Stimulated activated CD8-positive, alpha-beta memory T cell treated with anti-CD3 and anti-CD28 coated beads, Interleukin-12 subunit alpha, Interleukin-12 subunit beta, amount 100 ng/mL, for 1 hour (primary cell): ENCODE data around the gene USP46.
A peak's percentile ranks its signal among the peaks of the same experiment; 100 is the strongest.

Experiments
- DNase-seq: peaks from one replicate; pipeline ENCODE4 v3.0.0-alpha.2; 2020; ENCODE audit warnings: low read depth

USP46 gene

DNA sequence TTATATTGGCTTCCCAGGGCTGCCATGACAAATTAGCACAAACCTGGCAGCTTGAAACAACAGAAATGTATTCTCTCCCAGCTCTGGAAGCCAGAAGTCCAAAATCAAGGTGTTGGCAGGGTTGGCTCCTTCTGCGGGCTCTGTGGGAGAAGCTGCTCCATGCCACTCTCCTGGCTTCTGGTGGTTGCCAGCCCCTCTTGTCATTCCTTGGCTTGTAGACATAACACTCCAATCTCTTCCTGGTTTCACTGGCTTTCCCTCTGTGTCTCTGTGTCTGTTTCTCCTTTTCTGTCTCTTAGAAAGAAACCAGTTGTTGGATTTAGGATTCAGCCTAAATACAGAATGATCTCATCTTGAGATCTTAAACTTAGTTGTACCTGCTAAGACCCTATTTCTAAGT is 85.5 kb downstream of the USP46 start:
- DNase-seq, result no peak

DNA sequence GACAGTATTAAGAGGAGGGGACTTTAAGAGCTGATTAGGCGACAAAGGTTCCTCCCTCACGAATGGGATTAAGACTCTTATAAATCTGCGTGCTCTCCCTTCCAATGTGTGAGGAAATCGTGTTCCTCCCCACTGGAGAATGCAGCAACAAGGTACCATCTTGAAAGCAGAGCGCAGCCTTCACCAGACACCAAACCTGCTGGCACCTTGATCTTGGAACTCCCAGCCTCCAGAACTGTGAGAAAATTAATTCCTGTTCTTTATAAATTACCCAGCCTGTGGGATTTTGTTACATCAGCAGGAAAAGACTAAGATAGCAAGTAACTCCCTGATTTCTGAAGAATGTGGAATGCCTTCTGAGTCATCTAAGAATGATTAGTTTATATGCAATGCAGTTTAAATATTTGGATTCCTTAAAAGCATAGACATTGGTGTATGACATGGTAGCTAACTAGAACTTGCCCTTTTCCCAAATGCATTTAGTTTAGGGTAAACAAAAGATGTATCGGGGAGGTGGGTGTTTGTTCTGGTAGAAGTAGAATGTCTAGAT is 86.1 kb downstream of the USP46 start:
- no peak for DNase-seq

DNA sequence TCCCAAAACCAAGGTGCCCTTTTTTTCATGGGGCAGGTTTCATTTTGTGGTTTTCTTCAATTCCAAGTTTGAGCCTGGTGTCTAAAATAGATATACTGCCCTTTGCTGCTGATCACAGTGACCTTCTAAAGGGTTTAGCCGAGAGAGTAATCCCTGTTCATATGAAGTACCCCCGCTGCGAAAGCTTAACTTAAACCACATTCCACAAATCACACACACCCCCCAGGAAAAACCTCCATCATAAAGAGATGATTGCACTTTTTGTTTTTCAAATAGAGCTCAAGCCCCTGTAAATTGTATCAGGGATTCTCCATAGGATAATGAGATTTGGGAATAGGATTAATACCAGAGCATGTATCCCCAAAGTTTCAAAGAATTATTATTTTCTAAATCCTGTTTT is 90.8 kb downstream of the USP46 start:
- no peak for DNase-seq

DNA sequence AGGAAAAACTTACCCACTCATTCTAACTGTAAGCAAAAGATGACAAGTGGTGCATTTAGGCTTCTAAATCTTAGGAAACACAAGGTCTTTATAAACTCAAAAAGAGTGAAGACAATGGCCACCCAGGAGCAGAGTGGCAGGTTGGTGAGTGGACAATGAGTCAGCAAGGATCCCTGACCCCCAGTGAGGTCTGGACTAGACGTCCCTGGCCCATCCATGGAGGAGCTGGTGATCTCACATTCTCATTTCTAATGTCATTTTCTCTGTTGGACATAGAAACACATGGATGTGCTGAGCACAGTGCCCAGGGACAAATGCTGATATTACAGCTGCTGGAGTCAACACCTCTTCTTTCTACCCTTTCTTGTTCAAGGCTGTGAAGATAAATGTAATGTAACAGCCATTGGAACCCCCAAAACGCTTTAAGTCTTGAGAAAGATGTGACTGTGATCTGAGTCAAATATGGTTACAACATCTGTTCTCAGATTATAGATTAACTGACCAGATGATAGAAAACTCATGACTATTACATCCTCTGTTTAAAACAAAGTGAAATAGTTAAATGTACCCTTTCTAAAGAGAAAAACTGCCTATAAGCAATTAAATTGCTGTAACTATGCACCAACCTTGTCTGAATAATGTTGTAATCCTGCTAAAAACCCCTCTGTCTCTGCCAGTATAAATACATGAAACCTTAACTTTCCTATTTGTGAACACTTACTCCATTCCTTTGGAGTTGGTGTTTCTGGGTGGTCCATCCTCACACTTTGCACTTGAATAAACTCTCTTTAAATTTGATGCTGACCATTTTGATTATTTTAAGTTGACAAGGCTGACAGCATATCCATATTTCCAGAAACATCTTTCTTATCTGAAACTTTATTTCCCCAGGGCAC is 92.7 kb downstream of the USP46 start:
- DNase-seq, result no peak

DNA sequence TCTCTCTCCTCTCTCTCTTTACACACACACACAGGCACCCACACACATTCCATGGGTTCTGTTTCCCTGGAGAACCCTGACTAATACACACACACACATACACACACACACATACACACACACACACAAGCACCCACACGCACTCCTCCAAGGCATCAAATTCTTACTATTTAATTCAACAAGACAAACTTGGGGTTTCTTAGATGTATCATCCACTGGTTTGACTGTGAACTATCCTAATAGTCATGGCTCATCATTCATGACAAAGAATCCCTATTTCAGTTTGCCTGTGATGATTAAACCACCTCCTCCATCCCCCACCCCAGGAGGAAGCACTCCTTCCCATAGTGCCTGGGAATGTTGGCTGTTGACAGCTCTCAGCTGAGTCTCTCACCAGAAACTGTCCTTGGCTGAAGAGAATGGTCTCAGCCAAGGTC is 98.2 kb downstream of the USP46 start:
- no peak for DNase-seq

DNA sequence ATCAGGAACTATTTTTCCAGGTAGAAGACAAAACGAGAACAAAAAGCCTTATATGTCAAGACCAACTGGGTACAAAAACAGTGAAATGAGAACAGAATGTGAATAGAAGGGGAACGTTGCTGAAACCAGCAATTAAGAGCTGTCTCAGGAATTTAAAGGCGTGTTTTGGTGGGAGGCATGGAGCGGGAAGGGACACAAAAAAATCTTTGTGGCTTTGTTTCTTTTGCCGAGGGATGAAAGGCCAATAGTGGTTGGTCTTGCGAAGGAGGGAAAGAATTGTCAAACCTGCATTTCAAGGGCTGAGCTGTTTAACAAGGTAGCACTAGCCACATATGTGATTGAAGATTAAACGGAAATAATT is 103.8 kb downstream of the USP46 start:
- no peak for DNase-seq

DNA sequence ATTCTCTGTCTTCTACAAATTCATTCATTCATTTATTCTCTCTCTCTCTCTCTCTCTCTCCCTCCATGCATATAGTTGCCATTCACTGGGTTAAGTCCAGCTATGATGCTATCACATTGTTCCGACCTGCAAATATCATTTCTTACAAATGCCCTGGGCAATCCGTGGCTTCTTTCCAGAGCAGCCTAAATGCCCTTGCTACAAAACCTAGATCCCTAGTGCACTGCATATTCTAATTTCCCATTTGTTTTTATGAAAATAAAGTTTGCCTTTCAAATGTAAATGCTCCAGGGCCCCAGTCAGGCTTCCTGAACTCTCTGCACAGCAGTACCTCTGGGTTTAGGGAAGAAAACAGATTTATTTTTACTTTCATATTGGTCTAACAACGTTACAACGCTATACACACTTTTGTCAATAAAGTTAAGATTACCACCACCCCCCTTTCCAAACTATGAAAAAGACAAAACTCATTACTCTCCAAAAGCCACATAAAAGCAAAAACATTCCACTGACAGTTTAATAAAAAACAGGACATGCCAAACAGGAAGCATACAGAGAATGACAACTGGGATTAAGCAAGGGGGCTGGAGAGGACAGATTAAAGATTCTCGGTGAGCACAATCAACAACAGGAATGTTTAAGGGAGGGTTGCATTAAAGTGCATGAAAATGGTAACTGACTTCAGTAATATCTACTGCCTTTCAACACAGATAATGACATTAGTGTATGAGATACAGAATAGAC is 104.3 kb downstream of the USP46 start:
- DNase-seq, result no peak

DNA sequence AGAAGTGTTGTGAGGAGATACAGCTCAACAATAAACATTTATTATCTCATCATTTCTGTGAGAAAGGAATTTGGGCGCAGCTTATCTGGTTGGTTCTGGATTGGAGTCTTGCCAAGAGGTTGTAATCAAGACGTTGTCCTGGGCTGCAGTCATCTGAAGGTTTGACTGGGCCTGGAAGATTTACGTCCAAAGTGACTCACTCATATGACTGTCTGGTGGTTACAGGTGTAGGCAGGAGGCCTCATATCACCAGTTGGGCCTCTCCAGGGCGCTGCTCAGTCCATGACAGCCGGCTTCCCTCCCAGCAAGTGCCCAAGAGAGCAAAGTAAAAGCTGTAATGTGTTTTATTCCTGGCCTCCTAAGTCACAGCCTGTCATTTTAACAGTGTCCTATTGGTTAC is 106.3 kb downstream of the USP46 start:
- no peak for DNase-seq

DNA sequence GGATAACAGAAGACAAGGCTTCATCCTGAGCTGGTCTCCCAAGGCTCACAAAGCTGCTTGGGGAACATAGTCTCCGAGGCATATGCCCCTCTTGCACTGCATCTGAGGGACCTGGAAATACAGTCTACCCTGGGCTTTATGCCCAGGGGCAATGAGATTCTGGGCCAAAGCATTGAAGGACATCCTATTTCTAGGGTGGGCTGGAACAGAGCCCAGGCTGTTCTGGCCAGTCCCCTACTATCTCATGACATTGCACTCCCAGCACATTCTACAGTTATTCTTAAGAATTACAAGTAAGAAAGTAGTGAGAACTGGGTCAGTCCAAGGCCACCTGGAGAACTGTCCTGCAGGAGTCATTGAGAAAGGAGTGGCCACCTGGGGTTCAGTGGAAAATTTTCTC is 107.6 kb downstream of the USP46 start:
- DNase-seq, result no peak

DNA sequence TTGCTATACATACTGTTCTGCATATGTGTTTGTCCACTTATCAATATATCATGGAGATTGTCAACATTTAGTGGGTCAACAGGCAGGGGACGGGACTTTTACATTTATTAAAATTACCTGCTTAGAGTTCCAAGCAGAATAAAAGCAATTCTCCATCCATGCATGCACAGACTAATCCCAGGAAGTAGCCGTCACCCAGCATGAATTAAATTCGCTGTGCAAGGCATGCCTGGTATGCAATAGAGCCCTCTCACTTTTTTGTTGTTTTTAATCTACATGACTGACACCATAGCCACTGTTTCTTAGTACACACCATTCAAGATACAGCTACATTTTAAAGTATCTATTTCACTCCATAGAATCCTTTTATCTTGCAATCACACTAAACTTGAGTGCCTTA is 108.9 kb downstream of the USP46 start:
- DNase-seq, result no peak

DNA sequence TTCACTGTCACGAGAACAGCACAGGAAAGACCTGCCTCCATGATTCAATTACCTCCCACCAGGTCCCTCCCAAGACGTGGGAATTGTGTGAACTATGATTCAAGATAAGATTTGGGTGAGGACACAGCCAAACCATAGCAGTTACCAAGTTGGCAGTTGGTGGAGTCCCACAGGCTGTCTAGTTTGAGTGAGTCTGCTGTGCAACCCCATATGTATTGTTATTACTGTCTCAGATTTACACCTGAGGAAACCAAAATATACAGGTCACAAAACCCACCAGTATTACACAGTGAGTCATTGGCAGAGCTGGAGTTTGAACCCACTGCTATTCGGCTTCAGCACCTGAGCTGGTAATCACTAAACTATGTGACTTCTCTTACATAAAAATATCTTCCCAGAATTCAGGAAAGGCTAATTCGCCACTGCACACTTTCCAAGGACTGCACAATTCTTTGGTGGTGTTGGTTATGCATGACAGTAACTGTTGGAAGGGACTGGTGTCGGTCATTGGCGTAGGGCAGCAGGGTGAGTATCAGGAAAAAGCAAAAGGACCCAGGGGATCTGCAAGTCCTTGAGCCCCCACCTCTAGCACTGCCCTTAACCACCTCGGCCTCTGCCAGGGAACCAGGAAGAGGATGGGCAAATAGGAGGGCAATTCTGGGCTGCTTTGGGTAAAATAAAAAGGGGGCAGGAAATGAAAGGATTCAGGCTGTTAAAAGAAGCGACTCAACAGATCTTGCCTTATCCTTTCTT is 110.1 kb downstream of the USP46 start:
- DNase-seq, result no peak

DNA sequence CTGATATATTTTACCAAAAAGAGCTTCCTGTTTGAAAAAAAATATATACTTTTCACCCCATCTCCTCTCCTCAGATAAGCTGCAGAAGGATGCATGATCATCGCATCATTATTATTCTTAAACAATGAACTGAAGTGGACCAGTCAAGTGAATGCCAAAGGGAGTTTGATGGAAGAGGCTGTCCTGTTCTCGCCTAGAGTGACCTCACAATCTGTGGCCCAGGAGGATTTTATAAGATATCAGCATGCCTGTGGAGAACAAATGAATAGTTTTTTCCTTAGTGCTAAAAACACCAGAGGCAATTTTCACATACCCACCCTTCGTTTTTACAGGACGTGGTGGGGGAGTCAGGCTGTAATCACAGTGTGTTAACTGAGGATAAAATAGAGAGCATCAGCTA is 112.7 kb downstream of the USP46 start:
- DNase-seq, result no peak

DNA sequence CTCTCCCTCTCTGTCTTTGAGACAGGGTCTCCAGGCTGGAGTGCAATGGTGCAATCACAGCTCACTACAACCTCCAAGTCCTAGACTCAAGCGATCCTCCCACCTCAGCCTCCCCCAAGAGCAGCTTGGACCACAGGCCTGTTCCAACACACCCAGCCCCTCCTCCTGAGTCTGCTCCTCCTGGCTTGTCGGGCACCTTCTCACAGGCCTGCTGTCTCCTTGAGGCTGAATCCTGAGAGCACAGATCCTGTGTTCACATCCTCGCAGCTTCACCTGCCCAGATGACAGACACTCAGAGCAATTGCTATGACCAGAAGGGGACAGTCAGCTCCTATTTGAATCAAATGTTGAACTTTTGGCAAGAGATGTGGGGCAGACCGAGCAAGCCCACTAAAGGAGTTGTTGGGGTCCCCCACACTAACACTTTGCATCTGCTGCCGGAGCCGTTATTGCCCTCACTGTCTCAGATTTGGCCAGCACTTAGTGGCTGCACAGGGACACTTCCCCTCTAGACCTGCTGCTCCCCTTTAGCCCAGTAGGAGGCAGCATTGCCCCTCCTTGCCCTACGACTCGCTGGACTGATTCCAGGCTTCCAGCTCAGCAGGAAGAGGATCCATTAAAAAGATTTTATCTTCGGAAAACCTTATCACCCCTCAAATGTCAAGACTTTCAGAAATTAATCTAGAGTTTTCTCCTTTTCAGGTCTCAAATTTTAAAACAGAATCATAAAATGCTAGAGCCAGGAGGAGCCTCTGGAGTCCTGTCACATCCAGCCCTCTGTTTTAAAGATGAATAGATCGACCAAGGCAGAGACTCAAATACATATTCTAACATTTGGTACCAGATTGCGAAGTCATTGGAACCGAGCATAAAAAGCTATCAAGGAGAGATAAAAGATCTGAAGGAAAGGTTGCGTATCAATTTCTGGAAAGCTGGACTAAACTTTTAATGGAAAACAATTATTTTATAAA is 113.7 kb downstream of the USP46 start:
- peak; percentile 35 for DNase-seq
